NCI-H2196 (cell line): ENCODE data around the gene SLC43A2.
"Not testable (repeated sequence)": the region's sequence is repeated elsewhere in the genome, so short reads cannot be mapped to it uniquely, and the experiment has no call there.

Experiments used
- DNase-seq: peaks from one replicate; lab custom pipeline; 2025; ENCODE audit not compliant: unreplicated experiment; lab: John Stamatoyannopoulos, UW

SLC43A2 gene

GRCh38 chr17:1627982-1628855 lies at the start of gene SLC43A2:
TSS of gene SLC43A2 (minus strand) at chr17:1628834. CDS start at chr17:1627874, 960 bp downstream.
- peak; percentile 71 for DNase-seq

- DNase-seq, result no peak
Measured at GRCh38 chr17:1676401-1676800, 47.8 kb upstream of the SLC43A2 start.

- no peak for DNase-seq
Measured at GRCh38 chr17:1673041-1673785, 44.6 kb upstream of the SLC43A2 start.

GRCh38 chr17:1663934-1664333 lies 35.3 kb upstream of the SLC43A2 start:
- not testable (repeated sequence) for DNase-seq

- no peak for DNase-seq
Measured at GRCh38 chr17:1661045-1661444, 32.4 kb upstream of the SLC43A2 start.

GRCh38 chr17:1658100-1658499 lies 29.5 kb upstream of the SLC43A2 start:
- DNase-seq, result no peak

GRCh38 chr17:1653735-1654134 lies 25.1 kb upstream of the SLC43A2 start:
- no peak for DNase-seq

- not testable (repeated sequence) for DNase-seq
Measured at GRCh38 chr17:1652794-1653193, 24.2 kb upstream of the SLC43A2 start.

GRCh38 chr17:1651559-1651844 lies 22.9 kb upstream of the SLC43A2 start:
- DNase-seq, result no peak

- DNase-seq, result no peak
Measured at GRCh38 chr17:1650731-1651558, 22.3 kb upstream of the SLC43A2 start.

GRCh38 chr17:1649844-1650501 lies 21.3 kb upstream of the SLC43A2 start, which contains the start of gene RILP:
TSS of gene RILP (minus strand) at chr17:1649866. CDS start at chr17:1649804, 62 bp downstream.
- DNase-seq, result peak; percentile 71

- DNase-seq, result peak; percentile 83
Measured at GRCh38 chr17:1648963-1649843, 20.6 kb upstream of the SLC43A2 start.

- no peak for DNase-seq
Measured at GRCh38 chr17:1648173-1648962, 19.7 kb upstream of the SLC43A2 start.

GRCh38 chr17:1647802-1648171 lies 19.2 kb upstream of the SLC43A2 start:
- DNase-seq, result no peak

- no peak for DNase-seq
Measured at GRCh38 chr17:1646199-1646875, 17.7 kb upstream of the SLC43A2 start.

- DNase-seq, result no peak
Measured at GRCh38 chr17:1645207-1646171, 16.9 kb upstream of the SLC43A2 start, which contains the start of gene SCARF1. TSS of gene SCARF1 (minus strand) at chr17:1645732. CDS start at chr17:1645697, 35 bp downstream.

GRCh38 chr17:1644493-1645206 lies 16.0 kb upstream of the SLC43A2 start:
- no peak for DNase-seq
